Measurements from ENCODE around the gene ANXA3.
"Not testable (repeated sequence)": the region's sequence is repeated elsewhere in the genome, so short reads cannot be mapped to it uniquely, and the experiment has no call there.

Gene ANXA3

DNA sequence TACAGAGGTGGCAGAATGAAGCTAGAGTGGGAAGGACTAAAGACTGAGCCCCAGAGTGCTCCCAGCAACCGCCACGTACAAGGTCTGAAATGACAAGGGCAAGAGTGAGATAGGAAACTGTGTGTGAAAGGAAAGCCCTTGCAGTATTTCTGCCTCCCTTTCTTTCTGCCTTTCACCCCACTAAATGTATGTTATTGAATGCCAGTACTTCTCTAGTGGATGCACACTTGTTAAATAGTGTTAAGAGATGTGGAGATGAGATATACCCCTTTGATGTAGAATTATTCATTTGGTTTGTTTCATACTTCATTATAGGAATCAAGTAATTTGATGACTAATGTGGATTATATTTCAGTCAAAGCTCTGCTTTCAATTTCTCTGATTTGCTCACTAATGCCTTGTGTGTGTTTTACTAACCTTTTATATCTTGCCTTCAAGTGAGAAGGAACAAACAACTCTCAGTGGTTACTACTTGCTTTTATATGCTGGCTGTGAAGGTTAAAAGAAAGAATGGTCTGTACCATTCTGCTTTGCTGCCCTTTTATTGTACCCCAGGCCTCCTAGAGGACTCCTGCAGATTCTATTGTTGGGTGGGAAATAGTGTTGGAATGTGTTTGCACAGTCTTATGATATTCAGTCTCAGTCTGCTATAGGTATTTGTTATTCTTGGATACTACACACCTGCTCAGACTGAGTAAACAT, 8.0 kb upstream of the ANXA3 start:
- DNase-seq, result no peak

DNA sequence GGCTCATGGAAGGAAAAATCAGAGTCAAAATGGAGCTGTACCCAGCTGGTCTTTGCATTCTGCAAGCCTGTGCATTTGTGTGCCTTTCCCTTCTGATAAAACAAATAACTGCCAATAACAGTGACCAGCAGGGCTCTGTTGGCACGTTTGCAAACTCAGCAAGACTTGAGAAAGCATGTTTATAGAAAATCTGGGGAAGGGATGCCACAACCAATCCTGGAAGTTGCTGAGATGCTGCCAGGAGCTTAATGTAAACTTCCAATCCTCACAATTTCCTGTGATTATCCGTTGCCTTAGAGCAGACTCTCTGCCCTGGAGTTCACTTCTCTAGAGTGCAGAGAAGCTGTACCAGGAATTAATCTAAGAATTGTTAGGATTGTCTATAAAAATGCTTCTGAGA, 6.9 kb upstream of the ANXA3 start:
- no peak for DNase-seq

DNA sequence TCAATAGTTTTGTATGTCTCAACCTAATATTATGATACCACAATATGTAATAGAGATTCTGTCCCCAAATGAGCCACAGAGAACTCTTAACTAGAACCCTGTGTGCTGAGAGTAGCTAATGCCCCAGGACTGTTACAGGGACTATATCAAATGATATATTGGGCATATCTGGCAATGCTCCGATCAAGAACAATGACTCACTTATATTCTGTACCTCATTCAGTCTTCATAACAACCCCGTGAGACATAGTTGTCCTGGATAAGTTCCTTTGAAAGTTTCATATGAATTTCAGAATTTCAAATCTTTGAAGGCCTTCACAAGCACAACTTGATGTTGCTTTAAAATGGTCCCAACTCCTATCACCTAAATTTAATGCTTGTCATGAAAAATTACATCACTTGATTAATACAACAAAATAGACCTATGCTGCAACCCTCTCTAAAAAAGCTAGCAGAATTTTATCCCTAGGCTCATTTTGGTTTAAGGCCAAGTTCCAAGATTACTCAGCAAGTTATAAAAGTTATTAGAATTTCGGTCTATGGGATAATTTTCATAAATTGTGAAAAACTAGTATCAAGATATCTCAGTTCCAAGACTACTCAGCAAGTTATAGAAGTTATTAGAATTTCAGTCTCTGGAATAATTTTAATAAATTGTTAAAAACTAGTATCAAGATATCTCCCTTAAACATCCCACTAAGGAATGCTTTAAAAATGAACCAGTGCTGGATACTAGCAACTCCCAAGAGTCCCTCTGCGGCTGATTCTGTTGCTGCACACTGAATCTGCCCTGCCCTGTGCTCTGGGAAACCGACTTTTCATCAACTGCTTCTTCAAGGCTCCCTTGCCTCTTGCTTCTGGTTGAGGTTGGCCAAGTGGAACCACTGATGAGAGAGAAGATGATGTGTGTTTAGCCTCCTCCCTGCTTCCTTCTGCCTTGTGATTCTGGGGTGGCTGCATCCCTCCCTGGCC, 6.0 kb upstream of the ANXA3 start:
- no peak for DNase-seq

DNA sequence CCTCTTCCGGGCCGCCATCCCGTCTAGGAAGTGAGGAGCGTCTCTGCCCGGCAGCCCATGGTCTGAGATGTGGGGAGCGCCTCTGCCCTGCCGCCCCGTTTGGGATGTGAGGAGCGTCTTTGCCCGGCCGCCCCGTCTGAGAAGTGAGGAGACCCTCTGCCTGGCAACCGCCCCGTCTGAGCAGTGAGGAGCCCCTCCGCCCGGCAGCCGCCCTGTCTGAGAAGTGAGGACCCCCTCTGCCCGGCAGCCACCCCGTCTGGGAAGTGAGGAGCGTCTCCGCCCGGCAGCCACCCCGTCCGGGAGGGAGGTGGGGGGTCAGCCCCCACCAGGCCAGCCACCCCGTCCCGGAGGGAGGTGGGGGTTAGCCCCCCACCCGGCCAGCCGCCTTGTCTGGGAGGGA, 3.7 kb upstream of the ANXA3 start:
- DNase-seq, result not testable (repeated sequence)

DNA sequence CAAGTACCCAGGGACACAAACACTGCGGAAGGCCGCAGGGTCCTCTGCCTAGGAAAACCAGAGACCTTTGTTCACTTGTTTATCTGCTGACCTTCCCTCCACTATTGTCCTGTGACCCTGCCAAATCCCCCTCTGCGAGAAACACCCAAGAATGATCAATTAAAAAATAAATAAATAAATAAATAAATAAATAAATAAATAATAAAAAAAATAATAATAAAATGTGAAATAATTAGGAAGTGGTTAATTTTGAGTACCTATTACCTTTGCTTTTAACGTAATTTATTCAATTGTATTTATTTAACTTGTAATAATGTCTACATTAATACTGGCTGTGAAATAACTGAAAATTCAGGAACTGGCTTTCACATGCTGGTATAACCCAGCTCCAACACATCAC, 2.7 kb upstream of the ANXA3 start:
- DNase-seq, result not testable (repeated sequence)

DNA sequence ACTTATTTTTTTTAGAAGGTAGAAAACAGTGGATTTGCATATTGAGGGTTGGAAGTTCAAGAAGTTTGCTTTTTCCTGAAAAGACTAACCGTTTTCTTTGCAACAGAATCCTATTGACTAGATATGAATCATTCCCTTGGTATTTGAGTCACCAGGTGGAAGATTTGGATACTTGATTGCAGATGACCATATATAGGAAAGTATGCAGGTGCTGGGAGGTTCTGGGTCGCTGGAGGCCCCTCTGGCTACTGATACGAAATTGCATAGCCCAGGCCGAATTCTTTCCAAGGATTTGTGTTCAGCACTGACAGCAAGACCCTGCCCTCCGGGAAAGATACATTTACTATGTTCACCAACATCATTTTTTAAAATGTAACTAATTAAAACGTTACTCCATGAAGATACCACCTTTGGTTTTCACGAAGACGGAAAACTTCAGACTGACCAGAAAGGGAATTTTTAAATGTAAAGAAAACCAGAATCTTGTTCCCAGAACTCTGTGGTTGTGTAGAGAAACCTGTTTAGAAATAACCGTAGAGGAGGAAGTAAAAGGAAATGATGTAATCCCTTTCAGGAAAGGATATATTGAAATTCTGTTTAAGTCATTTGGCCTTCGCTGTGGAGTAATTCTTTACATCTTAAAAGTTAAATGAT, 946 bp downstream of the ANXA3 start:
- DNase-seq, result no peak

DNA sequence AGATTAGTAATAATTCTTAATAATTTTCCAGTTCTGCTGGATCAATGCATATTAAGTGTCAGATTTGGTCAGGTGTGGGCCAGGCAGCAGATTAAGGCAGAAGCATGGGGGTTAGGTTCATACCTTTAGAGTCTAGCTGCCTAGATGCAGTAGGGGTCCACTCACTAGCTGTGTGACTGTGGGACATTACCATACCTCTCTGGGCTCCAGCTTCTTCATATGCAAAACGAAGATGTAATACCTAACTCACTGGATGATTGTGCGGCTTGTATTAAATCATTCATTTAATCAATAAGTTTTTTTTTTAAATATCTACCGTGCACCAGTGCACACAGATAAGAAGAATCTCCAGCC, 1.4 kb downstream of the ANXA3 start:
- no peak for DNase-seq

DNA sequence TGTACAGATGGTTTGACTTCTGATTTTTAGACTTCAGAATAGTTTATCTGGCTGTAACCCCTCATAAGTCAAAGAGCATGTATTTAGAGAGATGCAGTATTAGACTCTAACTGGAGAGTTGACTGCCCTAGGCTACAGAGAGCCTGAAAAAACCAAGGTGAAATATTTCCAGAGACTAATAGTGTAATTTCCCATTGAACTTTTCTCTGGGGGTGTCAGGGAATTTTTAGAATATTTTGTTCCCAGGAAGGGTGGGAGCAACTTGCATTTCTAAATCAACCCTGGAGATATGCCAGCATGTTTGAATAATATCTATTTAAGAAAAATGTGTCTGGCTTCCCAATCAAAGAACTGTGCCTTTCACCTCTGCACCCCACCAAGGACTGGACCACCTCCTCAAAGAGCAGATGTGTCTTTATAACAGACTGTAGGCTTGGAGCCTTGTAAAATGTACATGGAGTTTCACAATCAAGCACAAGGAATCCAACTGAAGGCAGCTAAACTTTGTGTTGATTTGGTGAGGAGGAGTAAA, 2.0 kb downstream of the ANXA3 start:
- DNase-seq, result no peak

DNA sequence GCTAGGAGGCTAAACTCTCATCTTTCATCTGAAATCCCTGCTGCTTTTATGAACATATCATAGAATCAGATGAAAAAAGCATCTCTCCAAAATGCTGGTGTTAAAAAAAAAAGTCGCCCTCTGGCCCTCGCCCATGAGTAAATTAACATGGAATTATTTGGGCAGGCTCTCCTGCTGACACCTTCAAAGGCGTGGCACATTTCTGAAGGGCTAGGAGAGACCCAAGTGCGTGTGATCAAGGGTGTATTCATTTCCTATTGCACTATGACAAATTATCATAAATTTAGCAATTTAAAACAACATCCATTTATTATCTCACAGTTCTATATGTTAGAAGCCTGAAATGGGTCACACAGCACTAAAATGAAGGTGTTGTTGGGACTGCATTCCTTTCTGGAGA, 5.1 kb downstream of the ANXA3 start:
- DNase-seq, result no peak

DNA sequence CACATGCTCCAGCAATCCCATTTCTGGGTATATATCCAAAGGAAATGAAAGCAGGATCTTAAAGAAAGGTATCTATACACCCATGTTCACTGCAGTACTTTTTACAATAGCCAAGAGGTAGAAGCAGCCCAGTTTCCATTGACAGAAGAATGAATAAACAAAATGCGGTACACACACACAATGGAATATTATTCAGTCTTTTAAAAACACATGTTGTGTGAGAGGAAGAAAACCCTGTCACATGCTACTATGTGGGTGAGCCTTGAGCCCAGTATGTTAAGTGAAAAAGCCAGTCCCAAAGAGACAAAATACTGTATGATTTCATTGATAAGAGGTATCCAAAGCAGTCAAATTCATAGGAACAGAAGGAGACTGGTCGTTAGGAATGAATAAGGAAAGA, 6.3 kb downstream of the ANXA3 start:
- no peak for DNase-seq

DNA sequence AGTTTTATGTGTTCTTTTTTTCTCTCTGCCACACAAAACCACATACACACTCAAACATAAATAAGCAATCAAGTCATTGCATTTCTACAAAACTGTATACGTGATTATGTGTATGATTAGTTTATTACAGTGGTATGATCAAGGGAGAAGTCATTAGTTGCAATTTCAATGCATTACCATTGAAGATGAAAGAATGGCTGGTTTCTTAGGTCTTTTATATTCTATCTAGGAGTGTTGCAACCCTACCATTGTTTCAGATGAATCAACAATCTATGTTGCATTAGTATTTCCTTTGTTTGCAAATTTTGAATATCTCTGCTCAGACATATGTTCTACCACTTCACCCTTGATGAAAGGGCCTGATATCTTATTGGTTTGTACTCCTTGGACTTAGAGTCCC, 6.8 kb downstream of the ANXA3 start:
- no peak for DNase-seq

DNA sequence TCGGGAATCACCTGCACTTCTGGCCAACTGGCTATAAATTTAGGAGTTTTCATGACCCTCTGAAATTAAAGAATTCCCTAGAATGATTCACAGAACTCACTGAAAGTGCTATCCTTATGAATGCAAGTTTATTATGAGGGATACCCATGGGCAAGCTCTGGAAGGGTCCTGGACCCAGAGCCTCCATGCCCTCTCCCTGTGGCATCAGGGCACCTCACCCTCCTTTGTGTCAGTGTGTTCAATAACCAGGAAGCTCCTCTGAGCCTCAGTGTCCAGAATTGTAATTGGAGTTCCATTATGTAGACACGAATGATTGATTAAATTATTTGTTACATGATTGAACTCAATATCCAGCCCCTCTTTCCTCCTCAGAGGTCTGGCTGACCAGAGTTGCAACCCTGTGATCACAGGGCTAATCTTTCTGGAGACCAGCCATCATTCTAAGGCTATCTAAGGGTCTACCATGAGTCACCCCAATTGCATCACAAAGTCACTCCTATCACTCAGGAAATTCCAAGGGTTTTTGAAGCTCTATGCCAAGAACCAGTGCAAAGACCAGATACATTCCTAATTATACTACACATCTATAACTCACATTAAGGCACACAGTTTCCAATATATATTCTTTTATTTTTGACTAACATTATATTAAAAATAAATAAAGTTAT, 8.9 kb downstream of the ANXA3 start:
- DNase-seq, result no peak

DNA sequence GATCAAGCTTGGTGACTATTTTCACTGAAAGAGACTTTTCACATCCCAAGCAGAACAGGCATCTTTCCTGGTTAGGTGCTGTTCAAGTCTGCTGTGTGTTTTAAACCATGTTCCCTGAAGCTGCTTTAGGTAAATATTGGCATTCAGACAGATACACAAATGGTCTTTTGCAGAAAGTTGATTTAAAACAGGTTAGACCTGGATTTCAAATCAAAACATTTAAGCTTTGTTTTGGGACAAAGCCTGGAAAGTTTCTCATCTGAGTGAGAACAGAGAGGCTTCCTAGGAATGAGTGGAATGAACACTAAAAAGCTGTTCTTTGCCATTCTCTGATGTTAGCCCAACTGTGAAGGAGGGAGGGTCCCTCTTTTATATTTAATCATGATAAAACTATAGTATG, 10.1 kb downstream of the ANXA3 start:
- no peak for DNase-seq

DNA sequence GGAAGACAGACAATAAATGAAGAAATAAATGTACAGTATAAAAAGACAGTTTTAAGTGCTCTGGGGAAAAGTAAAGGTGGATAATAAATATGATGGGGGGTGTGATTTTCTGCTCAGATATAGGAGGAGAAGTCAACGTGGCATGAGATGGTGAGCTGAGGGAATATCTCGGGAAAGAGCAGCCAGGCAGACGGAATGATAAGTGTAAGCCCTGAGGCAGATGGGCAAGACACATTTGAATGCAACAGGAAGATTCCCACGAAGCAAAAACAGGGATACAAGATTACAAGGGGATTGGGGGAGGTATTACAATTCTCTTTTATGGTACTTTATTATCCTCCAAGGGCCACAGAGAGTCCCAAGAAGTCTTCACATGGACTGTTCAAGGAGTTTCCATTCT, 11.1 kb downstream of the ANXA3 start:
- DNase-seq, result no peak

DNA sequence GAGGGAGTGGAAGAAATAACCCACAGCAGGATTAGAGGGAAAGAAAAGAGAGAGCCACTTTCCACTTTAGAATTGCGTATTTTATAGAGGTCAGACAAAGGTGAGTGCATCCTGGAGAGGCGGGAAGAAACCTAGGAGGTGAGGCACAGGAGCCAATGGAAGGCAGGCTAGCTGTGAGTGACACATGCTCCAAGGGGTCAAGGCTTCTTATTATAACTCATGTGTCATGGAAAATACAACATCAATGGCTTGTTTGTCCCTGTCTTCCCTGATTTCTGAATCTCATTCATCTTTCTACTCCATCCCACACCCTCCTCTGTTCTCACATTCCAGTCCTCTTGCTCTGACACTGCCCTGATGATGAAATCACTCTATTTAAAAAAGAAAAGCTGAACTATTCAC, 14.4 kb downstream of the ANXA3 start:
- DNase-seq, result no peak

DNA sequence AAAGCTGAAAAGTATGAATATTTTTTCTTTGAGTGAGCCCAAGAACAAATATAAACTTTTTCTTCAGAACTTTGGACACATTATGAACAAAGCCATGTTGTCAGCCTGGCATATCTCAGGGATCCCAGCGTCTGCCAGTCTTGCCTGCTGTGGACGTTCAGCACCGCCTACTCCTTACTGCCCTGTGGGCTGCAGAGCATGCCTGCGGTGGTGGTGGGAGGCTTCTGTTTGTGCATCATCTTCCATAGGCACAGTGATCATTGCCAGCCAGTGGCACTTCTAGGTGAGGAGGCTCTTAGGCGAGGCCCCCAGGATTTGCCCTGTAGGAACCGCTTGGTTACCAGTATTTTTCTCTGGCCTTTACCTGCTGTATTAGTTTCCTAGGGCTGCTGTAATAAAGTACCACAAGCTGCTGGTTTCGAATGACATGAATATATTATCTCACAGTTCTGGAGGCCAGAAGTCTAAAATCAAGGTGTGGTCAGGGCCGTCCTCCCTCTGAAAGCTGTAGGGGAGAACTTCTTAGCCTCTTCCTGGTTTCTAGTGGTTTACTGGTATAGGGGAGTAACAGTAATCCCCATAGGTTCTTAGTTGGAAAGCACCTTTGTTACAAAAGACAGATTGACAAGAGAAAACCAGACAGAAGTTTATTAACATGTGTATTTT, 15.4 kb downstream of the ANXA3 start:
- no peak for DNase-seq

DNA sequence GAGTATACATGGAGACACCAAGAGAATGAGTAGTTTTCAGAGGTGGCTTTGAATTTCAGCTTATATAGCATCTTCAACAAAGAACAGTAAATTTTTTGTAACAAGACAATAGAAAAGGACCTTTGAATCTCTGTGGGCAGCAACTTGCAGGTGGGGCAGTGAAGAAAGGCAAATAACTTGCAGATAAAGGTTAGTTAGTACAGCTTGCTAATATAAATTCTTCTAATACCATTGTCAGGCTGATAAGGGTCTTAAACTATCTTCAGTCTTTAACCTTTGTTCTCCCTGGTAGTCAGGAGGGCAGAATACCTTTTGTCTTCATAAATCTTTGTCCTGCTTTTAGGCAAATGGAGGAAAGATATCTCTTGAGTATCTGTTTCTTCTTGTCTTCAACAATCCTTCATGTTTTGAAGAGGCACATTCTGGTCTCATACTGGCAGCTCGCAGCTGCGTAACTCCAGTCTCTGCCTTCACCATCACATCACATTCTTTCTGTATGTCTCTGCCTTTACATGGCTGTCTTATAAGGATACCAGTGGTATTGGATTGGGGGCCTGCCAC, 16.0 kb downstream of the ANXA3 start:
- DNase-seq, result no peak

DNA sequence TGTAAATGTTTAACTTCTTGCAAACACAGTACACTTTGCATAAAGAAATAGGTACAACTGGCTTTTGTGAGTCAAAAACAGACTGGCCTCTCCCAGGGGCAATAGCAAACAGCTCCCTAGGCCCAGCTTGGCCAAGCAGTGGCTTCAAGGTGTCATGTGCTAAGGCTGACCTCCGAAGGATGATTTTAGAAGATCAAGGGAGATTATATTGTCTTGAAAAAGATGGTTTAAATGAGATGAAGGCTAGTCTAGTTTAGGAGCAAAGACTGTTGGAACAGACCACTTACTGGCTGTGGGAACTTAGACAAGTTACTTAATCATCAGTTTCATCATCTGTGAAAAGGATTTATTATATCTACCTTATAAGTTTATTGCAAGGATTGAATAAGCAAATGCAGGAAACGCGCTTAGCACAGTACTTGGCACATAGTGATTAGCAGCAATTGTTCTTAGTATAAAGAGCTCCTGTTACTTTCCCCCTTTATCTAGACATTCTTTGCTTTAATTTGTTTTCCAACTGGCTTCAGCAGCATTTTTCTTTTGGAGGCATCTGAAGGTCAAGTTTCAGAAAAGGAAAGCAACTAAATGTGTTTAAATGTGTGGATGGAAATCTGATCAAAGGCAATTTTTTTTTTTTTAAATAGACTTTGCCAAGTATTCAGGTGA, 17.2 kb downstream of the ANXA3 start:
- DNase-seq, result no peak

DNA sequence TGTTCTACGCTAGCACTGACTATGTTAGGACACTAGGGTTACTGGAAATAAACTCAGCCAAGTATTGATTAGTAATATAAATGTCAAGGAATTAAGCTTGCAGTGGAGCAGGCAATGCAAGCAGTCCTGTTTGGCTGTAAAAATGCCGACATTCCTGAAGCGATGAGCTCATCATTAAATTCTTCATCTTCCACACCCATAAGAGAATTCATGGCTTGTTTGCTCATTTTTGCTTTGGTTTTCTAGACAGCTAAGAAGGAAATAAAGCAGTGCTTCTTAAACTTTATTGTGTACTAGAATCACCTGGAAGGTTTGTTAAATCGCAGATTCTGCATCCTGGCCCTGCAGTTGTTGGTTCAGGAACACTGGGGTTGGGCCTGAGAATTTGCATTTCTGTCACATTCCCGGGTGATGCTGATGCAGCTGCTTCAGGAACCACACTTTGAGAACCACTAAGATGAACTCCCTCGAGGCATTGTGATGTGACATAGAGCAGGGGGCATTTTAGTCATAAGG, 17.8 kb downstream of the ANXA3 start:
- no peak for DNase-seq

DNA sequence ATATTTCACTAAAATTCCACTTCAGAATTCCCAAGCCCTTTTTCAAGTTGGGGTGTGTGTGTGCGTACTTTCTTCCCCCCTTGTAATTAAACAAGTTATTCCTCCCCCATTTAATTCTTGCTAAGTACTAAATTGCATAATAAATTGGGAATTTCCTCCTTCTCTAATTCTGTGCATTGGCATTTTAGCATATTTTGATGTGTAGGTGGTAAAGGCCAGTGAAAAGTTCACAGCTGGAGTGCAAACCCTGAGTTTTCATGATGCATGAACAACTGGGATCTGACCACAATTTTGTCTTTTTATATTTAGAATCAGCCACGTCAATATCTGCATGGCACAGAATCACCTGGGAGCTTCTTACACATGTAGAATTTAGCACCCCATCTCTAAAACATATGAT, 18.5 kb downstream of the ANXA3 start:
- DNase-seq, result no peak

DNA sequence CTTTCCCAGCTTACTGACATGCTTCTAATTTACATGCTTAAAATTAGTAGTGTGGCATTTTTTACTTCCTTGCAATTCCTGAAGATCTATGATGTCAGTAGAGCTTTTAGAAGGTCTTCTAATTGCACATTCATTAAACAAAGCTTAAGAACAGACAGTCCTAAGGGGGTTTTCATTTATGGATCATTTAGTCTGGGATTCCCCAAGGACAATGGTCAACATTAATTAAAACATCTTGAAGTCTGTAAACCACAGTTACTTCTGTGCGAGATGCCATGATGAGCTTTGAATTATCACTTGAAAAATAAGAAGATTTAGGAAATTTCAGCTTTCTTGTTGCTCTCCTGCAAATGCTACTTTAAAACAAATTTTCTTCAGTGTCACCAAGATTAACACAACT, 20.2 kb downstream of the ANXA3 start:
- no peak for DNase-seq

Data from activated CD4-positive, alpha-beta T cell treated with anti-CD3 and anti-CD28 coated beads, Interleukin-2, amount 50 U/mL, for 1 hour (primary cell).